Activated CD4-positive, alpha-beta T cell treated with anti-CD3 and anti-CD28 coated beads, Interleukin-2, amount 50 U/mL, for 1 hour (primary cell): Measurements from ENCODE around the gene LRRC75B.
"Not testable (repeated sequence)": the region's sequence is repeated elsewhere in the genome, so short reads cannot be mapped to it uniquely, and the experiment has no call there.

Experiments used
- DNase-seq: peaks from one replicate; pipeline ENCODE4 v3.0.0-alpha.2; 2020

The LRRC75B gene

GRCh38 chr22:24602105-24602749 is 9.4 kb upstream of the LRRC75B start:
- not testable (repeated sequence) for DNase-seq

- no peak for DNase-seq
Observed at GRCh38 chr22:24601217-24602104, 8.6 kb upstream of the LRRC75B start.

GRCh38 chr22:24599958-24600715 is 7.3 kb upstream of the LRRC75B start:
- DNase-seq: not testable (repeated sequence)

GRCh38 chr22:24599514-24599913 is 6.6 kb upstream of the LRRC75B start:
- DNase-seq: no peak

- not testable (repeated sequence) for DNase-seq
Observed at GRCh38 chr22:24597076-24597475, 4.2 kb upstream of the LRRC75B start.

- no peak for DNase-seq
Observed at GRCh38 chr22:24595863-24596262, 3.0 kb upstream of the LRRC75B start.

- DNase-seq: no peak
Observed at GRCh38 chr22:24595228-24595627, 2.4 kb upstream of the LRRC75B start.

- no peak for DNase-seq
Observed at GRCh38 chr22:24594569-24595120, 1.8 kb upstream of the LRRC75B start.

- DNase-seq: no peak
Observed at GRCh38 chr22:24593836-24594568, 1.1 kb upstream of the LRRC75B start.

- DNase-seq: not testable (repeated sequence)
Observed at GRCh38 chr22:24593559-24593835, 624 bp upstream of the LRRC75B start.

GRCh38 chr22:24592058-24592850 is 619 bp downstream of the LRRC75B start:
- no peak for DNase-seq

- DNase-seq: no peak
Observed at GRCh38 chr22:24591286-24591830, 1.5 kb downstream of the LRRC75B start.

- no peak for DNase-seq
Observed at GRCh38 chr22:24590596-24591173, 2.2 kb downstream of the LRRC75B start.

- no peak for DNase-seq
Observed at GRCh38 chr22:24589518-24590030, 3.3 kb downstream of the LRRC75B start.

- DNase-seq: no peak
Observed at GRCh38 chr22:24588757-24589481, 4.0 kb downstream of the LRRC75B start.

GRCh38 chr22:24588381-24588756 is 4.5 kb downstream of the LRRC75B start:
- no peak for DNase-seq

- no peak for DNase-seq
Observed at GRCh38 chr22:24587948-24588347, 4.9 kb downstream of the LRRC75B start.

- DNase-seq: no peak
Observed at GRCh38 chr22:24587251-24587650, 5.6 kb downstream of the LRRC75B start.

- no peak for DNase-seq
Observed at GRCh38 chr22:24585927-24586546, 6.8 kb downstream of the LRRC75B start.

- no peak for DNase-seq
Observed at GRCh38 chr22:24585461-24585860, 7.4 kb downstream of the LRRC75B start.
